GM12875 (cell line): ENCODE data around the gene ZNF100.
"Not testable (repeated sequence)": the region's sequence is repeated elsewhere in the genome, so short reads cannot be mapped to it uniquely, and the experiment has no call there.

Experiments used
- H3K4me3 ChIP-seq: one replicate; pipeline ENCODE4 v1.5.1; 2011; ENCODE audit warnings: low read depth, low read length, control low read depth
- CTCF ChIP-seq: IDR thresholded peaks from 2 replicates; pipeline ENCODE4 v1.5.1; 2011; ENCODE audit warnings: low read depth, mild to moderate bottlenecking, control low read depth, inconsistent platforms, low read length, moderate library complexity, borderline replicate concordance; ENCODE audit not compliant: insufficient read depth

The ZNF100 gene

DNA sequence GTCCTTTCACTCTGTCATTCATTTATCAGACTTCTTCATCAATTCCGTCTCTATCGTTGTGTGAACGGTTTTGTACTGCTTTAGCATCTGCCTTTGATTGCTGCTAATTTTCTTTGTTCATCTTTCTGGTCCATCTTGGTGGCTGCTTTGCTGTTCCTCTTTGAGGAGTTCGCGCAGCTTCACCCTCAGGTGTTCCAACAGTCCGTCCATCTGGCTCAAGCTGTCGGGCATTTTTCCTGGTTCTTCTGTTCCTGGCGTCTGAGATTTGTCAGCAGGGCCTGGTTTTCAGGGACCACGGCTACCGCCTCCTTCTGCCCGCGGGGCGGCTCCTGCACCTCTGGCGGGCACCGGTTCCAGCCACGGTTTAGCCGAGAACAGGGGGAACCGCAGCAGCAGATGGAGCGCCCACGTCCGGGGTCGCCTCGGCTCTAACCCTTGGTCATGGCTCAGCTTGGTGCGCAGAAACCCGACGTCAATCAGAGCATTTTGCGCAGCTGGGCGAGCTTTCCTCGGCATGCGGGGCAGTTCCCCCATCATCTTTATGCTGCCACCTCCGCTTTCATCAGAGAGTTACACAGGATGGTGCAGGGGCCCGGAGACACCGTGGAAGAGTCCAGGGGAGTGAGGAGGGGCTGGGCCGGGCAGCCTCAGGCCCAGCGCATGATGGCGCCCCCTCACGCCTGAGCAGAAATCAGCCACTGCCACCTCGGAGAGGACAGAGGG is 89.5 kb downstream of the ZNF100 start:
- no peak overlapping the region for H3K4me3 ChIP-seq
- TF ChIP-seq CTCF = no peak

DNA sequence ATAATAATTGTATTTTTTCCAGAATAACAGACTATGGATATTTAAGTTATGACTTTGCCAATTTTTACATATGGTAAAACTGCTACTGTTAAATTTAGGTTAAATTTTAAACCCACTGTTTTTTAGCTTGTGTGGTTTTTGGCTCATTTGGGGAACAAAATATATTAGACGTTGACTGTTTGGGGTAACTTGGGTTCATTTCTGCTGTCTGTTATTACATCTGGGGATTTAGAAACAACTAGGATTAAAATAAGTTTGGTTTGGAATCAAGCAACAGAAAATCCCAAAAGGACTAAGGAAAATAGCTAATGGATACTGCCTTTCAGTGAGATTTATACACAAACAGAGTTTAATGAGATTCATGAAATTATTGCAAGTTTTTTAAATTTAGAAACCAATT is 92.9 kb downstream of the ZNF100 start:
- H3K4me3 ChIP-seq = no peak overlapping the region
- TF ChIP-seq CTCF = no peak

- not testable (repeated sequence) for H3K4me3 ChIP-seq
Measured at GRCh38 chr19:21673479-21673878, 93.9 kb downstream of the ZNF100 start.
